H9 (cell line): ENCODE measurements around the gene SUMO2. TPM values are rescaled to one million over a fixed set of nuclear protein-coding genes. Genes with fewer than 3 reads are reported as not detected.

ENCODE experiments used
- DNase-seq: peaks from one replicate; pipeline ENCODE4 v3.0.0-alpha.2; 2017
- H2AFZ ChIP-seq: one replicate; pipeline ENCODE4 v1.6.1; 2013; ENCODE audit warnings: mild to moderate bottlenecking, low read length, control low read depth, moderate library complexity
- H2AK5ac ChIP-seq: 2 replicates; pipeline ENCODE4 v1.6.1; 2013; ENCODE audit warnings: low read length, control low read depth, mixed read lengths; ENCODE audit not compliant: insufficient read length
- H2BK120ac ChIP-seq: one replicate; pipeline ENCODE4 v1.6.1; 2013; ENCODE audit warnings: low read depth, mild to moderate bottlenecking, low read length, control low read depth, inconsistent platforms; ENCODE audit not compliant: poor library complexity, severe bottlenecking
- H2BK12ac ChIP-seq: 2 replicates; pipeline ENCODE4 v1.6.1; 2013; ENCODE audit warnings: low read length, control low read depth, mixed read lengths, low read depth; ENCODE audit not compliant: insufficient read length
- H2BK15ac ChIP-seq: 2 replicates; pipeline ENCODE4 v1.6.1; 2013; ENCODE audit warnings: low read depth, low read length, control low read depth
- H2BK20ac ChIP-seq: one replicate; pipeline ENCODE4 v1.6.1; 2013; ENCODE audit warnings: low read depth, mild to moderate bottlenecking, low read length, control low read depth, inconsistent platforms; ENCODE audit not compliant: poor library complexity, severe bottlenecking
- H2BK5ac ChIP-seq: 2 replicates; pipeline ENCODE4 v1.6.1; 2013; ENCODE audit warnings: low read length, control low read depth, mixed read lengths; ENCODE audit not compliant: insufficient read length
- H3K14ac ChIP-seq: 2 replicates; pipeline ENCODE4 v1.6.1; 2013; ENCODE audit warnings: low read length, control low read depth; ENCODE audit not compliant: insufficient read depth
- H3K18ac ChIP-seq: 2 replicates; pipeline ENCODE4 v1.6.1; 2013; ENCODE audit warnings: low read depth, mild to moderate bottlenecking, mixed read lengths, low read length, control low read depth; ENCODE audit not compliant: insufficient read length
- H3K23ac ChIP-seq: 2 replicates; pipeline ENCODE4 v1.6.1; 2013; ENCODE audit warnings: low read length, control low read depth, mixed read lengths, low read depth; ENCODE audit not compliant: insufficient read length
- H3K23me2 ChIP-seq: 2 replicates; pipeline ENCODE4 v1.6.1; 2013; ENCODE audit warnings: low read depth, mild to moderate bottlenecking, mixed read lengths, low read length, control low read depth; ENCODE audit not compliant: insufficient read length, poor library complexity, severe bottlenecking
- H3K27ac ChIP-seq: 2 replicates; pipeline ENCODE4 v1.5.1; 2013; ENCODE audit warnings: low read length, control low read depth, mixed read lengths, low read depth; ENCODE audit not compliant: insufficient read length
- H3K27me3 ChIP-seq: 2 replicates; pipeline ENCODE4 v1.6.1; 2013; ENCODE audit warnings: low read length, control low read depth, inconsistent platforms; ENCODE audit not compliant: insufficient read depth
- H3K4ac ChIP-seq: 2 replicates; pipeline ENCODE4 v1.6.1; 2013; ENCODE audit warnings: low read depth, mild to moderate bottlenecking, control low read depth, inconsistent platforms, low read length, moderate library complexity
- H3K4me1 ChIP-seq: 2 replicates; pipeline ENCODE4 v1.6.1; 2013; ENCODE audit warnings: low read length, control low read depth, inconsistent platforms; ENCODE audit not compliant: insufficient read depth
- H3K4me2 ChIP-seq: 2 replicates; pipeline ENCODE4 v1.6.1; 2013; ENCODE audit warnings: low read length, control low read depth, mixed read lengths; ENCODE audit not compliant: insufficient read length, insufficient read depth
- H3K56ac ChIP-seq: 2 replicates; pipeline ENCODE4 v1.6.1; 2013; ENCODE audit warnings: low read depth, mild to moderate bottlenecking, mixed read lengths, low read length, control low read depth; ENCODE audit not compliant: insufficient read length
- H3K79me1 ChIP-seq: 2 replicates; pipeline ENCODE4 v1.6.1; 2013; ENCODE audit warnings: low read depth, mild to moderate bottlenecking, moderate library complexity, low read length, control low read depth, inconsistent platforms; ENCODE audit not compliant: insufficient read depth, poor library complexity, severe bottlenecking
- H3K79me2 ChIP-seq: 2 replicates; pipeline ENCODE4 v1.6.1; 2013; ENCODE audit warnings: low read length, control low read depth, inconsistent platforms; ENCODE audit not compliant: insufficient read depth
- H3K9ac ChIP-seq: 2 replicates; pipeline ENCODE4 v1.6.1; 2013; ENCODE audit warnings: low read length, control low read depth, mixed read lengths; ENCODE audit not compliant: insufficient read length; ENCODE audit errors: extremely low read depth
- H3K9me3 ChIP-seq: one replicate; pipeline ENCODE4 v1.6.1; 2013; ENCODE audit warnings: low read depth, low read length, inconsistent platforms; ENCODE audit not compliant: control insufficient read depth
- H3T11ph ChIP-seq: one replicate; pipeline ENCODE4 v1.6.1; 2013; ENCODE audit warnings: mild to moderate bottlenecking, low read length, control low read depth, inconsistent platforms
- H4K20me1 ChIP-seq: one replicate; pipeline ENCODE4 v1.6.1; 2013; ENCODE audit not compliant: control insufficient read depth, insufficient read length, insufficient read depth
- H4K5ac ChIP-seq: 2 replicates; pipeline ENCODE4 v1.6.1; 2013; ENCODE audit warnings: low read depth, mild to moderate bottlenecking, mixed read lengths, low read length, control low read depth; ENCODE audit not compliant: insufficient read length
- H4K8ac ChIP-seq: replicated peaks from 2 replicates; pipeline ENCODE4 v1.6.1; 2013; ENCODE audit warnings: low read length, control low read depth, mixed read lengths, low read depth; ENCODE audit not compliant: insufficient read length
- H4K91ac ChIP-seq: 2 replicates; pipeline ENCODE4 v1.6.1; 2013; ENCODE audit warnings: low read depth, mild to moderate bottlenecking, moderate library complexity, mixed read lengths, low read length, control low read depth; ENCODE audit not compliant: insufficient read length
- H3K27ac Mint-ChIP-seq, 3 experiments: 2 replicates in 2 of 3; 3 replicates in 1 of 3; pipeline ENCODE4 v1.8.0; 2020 to 2021; ENCODE audit warnings: mixed read lengths in 3 of 3, mild to moderate bottlenecking in 1 of 3, moderate library complexity in 1 of 3
- H3K27me3 Mint-ChIP-seq: 2 replicates; pipeline ENCODE4 v1.8.0; 2021; ENCODE audit warnings: low read depth, mild to moderate bottlenecking, moderate library complexity, mixed read lengths
- H3K36me3 Mint-ChIP-seq, 3 experiments: 2 replicates in 2 of 3; 3 replicates in 1 of 3; pipeline ENCODE4 v1.8.0; 2020 to 2021; ENCODE audit warnings: low read depth in 3 of 3, mixed read lengths in 3 of 3; ENCODE audit not compliant: insufficient read depth in 1 of 3
- H3K4me1 Mint-ChIP-seq, 2 experiments: 2 replicates each; pipeline ENCODE4 v1.8.0; 2020; ENCODE audit warnings: mixed read lengths in 2 of 2
- H3K4me3 Mint-ChIP-seq, 2 experiments: 2 replicates in 1 of 2; 3 replicates in 1 of 2; pipeline ENCODE4 v1.8.0; 2020 to 2021; ENCODE audit warnings: mild to moderate bottlenecking in 2 of 2, mixed read lengths in 2 of 2, moderate library complexity in 1 of 2
- H3K9me3 Mint-ChIP-seq, 2 experiments: 2 replicates in 1 of 2; 3 replicates in 1 of 2; pipeline ENCODE4 v1.8.0; 2020; ENCODE audit warnings: mild to moderate bottlenecking in 2 of 2, mixed read lengths in 2 of 2, moderate library complexity in 1 of 2
- CTCF ChIP-seq: fragments of 200-600 bp; sonication (generic); conservative IDR thresholded peaks from 3 replicates; pipeline ENCODE4 v1.8.0; 2021; ENCODE audit warnings: antibody characterized with exemption, mild to moderate bottlenecking
- WGBS: extraction: QIAGEN DNeasy Blood & Tissue Kit; methylation state at CpG from one replicate; pipeline ENCODE4 v1.1.7; 2013; ENCODE audit warnings: missing lambda C conversion rate, low lambda C conversion rate, mixed read lengths; ENCODE audit not compliant: insufficient read length; ENCODE audit errors: extremely low coverage; 5-methylcytosine and 5-hydroxymethylcytosine counted together
- total RNA-seq: library from RNA; stranded (reverse); gene quantifications from 2 replicates; pipeline ENCODE4 v1.2.1, GENCODE V29; 2021

The SUMO2 gene
- total RNA-seq, 1 experiment from 2014 or later, result 813 TPM

- no peak for TF ChIP-seq CTCF
- Histone ChIP-seq H3K4me2 (peak overlapping the region; percentile 95), H4K91ac (no peak overlapping the region), H3K9me3 (no peaks in the 10 kb centered on the region), H3K23ac (no peak overlapping the region), H3K4me1 (no peaks in the 10 kb centered on the region; the same call in 1 of the 2 replicates), H3T11ph (no peak overlapping the region), H2BK20ac (no peak overlapping the region), H3K4ac (no peak overlapping the region; the same call in 1 of the 2 replicates), H2BK120ac (no peak overlapping the region), H2BK12ac (no peak overlapping the region), H2BK15ac (no peak overlapping the region), H3K23me2 (peaks cover 8% of the 10 kb centered on the region), H4K5ac (peak overlapping the region; percentile 27), H3K14ac (peak overlapping the region; percentile 10; the same call in 1 of the 2 replicates), H3K79me1 (no peaks in the 10 kb centered on the region), H2AFZ (no peak overlapping the region), H4K8ac (no peak overlapping the region), H3K56ac (no peak overlapping the region), H3K18ac (peak overlapping the region; percentile 36), H3K79me2 (peaks cover 36% of the 10 kb centered on the region), H4K20me1 (no peaks in the 10 kb centered on the region), H3K27ac (no peak overlapping the region), H3K27me3 (no peaks in the 10 kb centered on the region), H2BK5ac (no peak overlapping the region), H3K9ac (peak overlapping the region; percentile 90), H2AK5ac (no peak overlapping the region)
- H3K36me3 Mint-ChIP-seq, result peaks cover 22 to 37% (median 24%) of the 10 kb centered on the region in 3 experiments
- no CpG with 5 or more reads among the region's 28 CpGs for whole genome bisulfite sequencing
- peak overlapping the region; percentile 94 to 99 for H3K4me3 Mint-ChIP-seq
- peaks cover 27 to 45% of the 10 kb centered on the region in 2 experiments for H3K4me1 Mint-ChIP-seq
- H3K9me3 Mint-ChIP-seq, result peaks cover 0 to 8% of the 10 kb centered on the region in 2 experiments; a peak in 2 of 5 replicates
- H3K27me3 Mint-ChIP-seq, result peaks cover 2% of the 10 kb centered on the region; the same call in 1 of the 2 replicates
- DNase-seq, result peak; percentile 64
- H3K27ac Mint-ChIP-seq, result peak overlapping the region; percentile 81 to 96 (median 94)
Measured at GRCh38 chr17:75152922-75153779, 29.6 kb downstream of the SUMO2 start.
